ENCODE measurements around the gene DNAJC9. TPM values are rescaled to one million over a fixed set of nuclear protein-coding genes. Genes with fewer than 3 reads are reported as not detected.
A peak's percentile ranks its signal among the peaks of the same experiment; 100 is the strongest.
"Not testable (repeated sequence)": the region's sequence is repeated elsewhere in the genome, so short reads cannot be mapped to it uniquely, and the experiment has no call there.

The DNAJC9 gene
- 20.8 and 25.5 TPM in 2 replicates for total RNA-seq
- polyA plus RNA-seq (2012) = 12.1 TPM

GRCh38 chr10:73246646-73247508, at the start of gene DNAJC9:
TSS of gene DNAJC9 (minus strand) at chr10:73247255. CDS start at chr10:73247189, 66 bp downstream.
- peak; percentile 95 for DNase-seq (ENCODE audit: low read depth)

- no peak for DNase-seq (ENCODE audit: low read depth)
These were observed 46.4 kb upstream of the DNAJC9 start for GRCh38 chr10:73293461-73293860.

- DNase-seq (ENCODE audit: low read depth) = no peak
These were observed 42.9 kb upstream of the DNAJC9 start for GRCh38 chr10:73289958-73290357.

GRCh38 chr10:73287441-73287840, 40.4 kb upstream of the DNAJC9 start:
- no peak for DNase-seq (ENCODE audit: low read depth)

- DNase-seq (ENCODE audit: low read depth) = no peak
These were observed 34.0 kb upstream of the DNAJC9 start for GRCh38 chr10:73281097-73281496.

GRCh38 chr10:73264423-73264822, 17.4 kb upstream of the DNAJC9 start:
- DNase-seq (ENCODE audit: low read depth) = no peak

- peak; percentile 43 for DNase-seq (ENCODE audit: low read depth)
These were observed 16.8 kb upstream of the DNAJC9 start for GRCh38 chr10:73263693-73264347.

- no peak for DNase-seq (ENCODE audit: low read depth)
These were observed 16.0 kb upstream of the DNAJC9 start for GRCh38 chr10:73262880-73263555.

- peak; percentile 70 for DNase-seq (ENCODE audit: low read depth)
These were observed 15.2 kb upstream of the DNAJC9 start for GRCh38 chr10:73262105-73262730.

- no peak for DNase-seq (ENCODE audit: low read depth)
These were observed 14.4 kb upstream of the DNAJC9 start for GRCh38 chr10:73261362-73261995.

- DNase-seq (ENCODE audit: low read depth) = not testable (repeated sequence)
These were observed 11.6 kb upstream of the DNAJC9 start for GRCh38 chr10:73258612-73259011.

GRCh38 chr10:73253225-73253555, 6.1 kb upstream of the DNAJC9 start:
- DNase-seq (ENCODE audit: low read depth) = no peak

GRCh38 chr10:73252445-73253224, 5.6 kb upstream of the DNAJC9 start, which contains the start of gene MRPS16:
TSS of gene MRPS16 (minus strand) at chr10:73252644. CDS start at chr10:73252482, 162 bp downstream.
- peak; percentile 98 for DNase-seq (ENCODE audit: low read depth)

GRCh38 chr10:73251683-73252444, 4.8 kb upstream of the DNAJC9 start:
- DNase-seq (ENCODE audit: low read depth) = peak; percentile 51

- DNase-seq (ENCODE audit: low read depth) = no peak
These were observed 1.2 kb upstream of the DNAJC9 start for GRCh38 chr10:73248259-73248724.

GRCh38 chr10:73247509-73248258, 629 bp upstream of the DNAJC9 start:
- peak; percentile 12 for DNase-seq (ENCODE audit: low read depth)

- no peak for DNase-seq (ENCODE audit: low read depth)
These were observed 771 bp downstream of the DNAJC9 start for GRCh38 chr10:73246322-73246645.

GRCh38 chr10:73244866-73245477, 2.1 kb downstream of the DNAJC9 start:
- DNase-seq (ENCODE audit: low read depth) = no peak
